Lower leg skin (tissue), 4 donors: ENCODE data around the gene NR2F1-AS1. TPM values are rescaled to one million over a fixed set of nuclear protein-coding genes. Genes with fewer than 3 reads are reported as not detected.
"Not testable (repeated sequence)": the region's sequence is repeated elsewhere in the genome, so short reads cannot be mapped to it uniquely, and the experiment has no call there.

Experiments used
- DNase-seq, 2 donors: peaks; one replicate each; pipeline ENCODE4 v3.0.0-alpha.2; 2019; ENCODE audit warnings: low spot score in 2 of 2
- H3K4me3 ChIP-seq: fragments of 200-600 bp; sonication (generic); 2 replicates; pipeline ENCODE4 v1.5.1; 2017; ENCODE audit warnings: mild to moderate bottlenecking, low read depth; ENCODE audit not compliant: poor library complexity, severe bottlenecking
- POLR2A ChIP-seq, 2 donors: fragments of 450-650 bp; IDR thresholded peaks; one replicate each; pipeline ENCODE4 v1.6.1; 2016 to 2017; ENCODE audit warnings: antibody characterized with exemption in 2 of 2, mild to moderate bottlenecking in 1 of 2, moderate library complexity in 1 of 2
- WGBS, 2 donors: methylation state at CpG; one replicate each; pipeline ENCODE4 v1.1.5; 2018; 5-methylcytosine and 5-hydroxymethylcytosine counted together
- intact Hi-C: fragments of 100-400 bp; cut with DNase I; formaldehyde crosslinking; loops from one replicate; pipeline ENCODE4 v1.15.0; 2023; ENCODE audit warnings: low total_unique reads
- total RNA-seq, 4 donors: library from RNA; depleted of rRNA; stranded (reverse); fragments of >200 nt; gene quantifications; one replicate each; pipeline ENCODE4 v1.1.0, GENCODE V29; 2016
- TF ChIP-seq, protein P1 (sequence below), 3 donors: fragments of 450-650 bp; IDR thresholded peaks; one replicate each; pipeline ENCODE4 v1.5.1; 2016; ENCODE audit warnings: antibody characterized with exemption in 3 of 3, mild to moderate bottlenecking in 3 of 3, moderate library complexity in 2 of 3

Gene NR2F1-AS1
- total RNA-seq, 4 donors from 2014 or later, result 0.30 to 1.7 (median 1.0) TPM; not detected in 1

- intact Hi-C loops, result no loop called here
- DNase-seq, result no peak
- no peak overlapping the region for H3K4me3 ChIP-seq
- no peak for TF ChIP-seq POLR2A (IDR thresholded peaks at IDR 0.05)
- TF ChIP-seq, protein P1, sequence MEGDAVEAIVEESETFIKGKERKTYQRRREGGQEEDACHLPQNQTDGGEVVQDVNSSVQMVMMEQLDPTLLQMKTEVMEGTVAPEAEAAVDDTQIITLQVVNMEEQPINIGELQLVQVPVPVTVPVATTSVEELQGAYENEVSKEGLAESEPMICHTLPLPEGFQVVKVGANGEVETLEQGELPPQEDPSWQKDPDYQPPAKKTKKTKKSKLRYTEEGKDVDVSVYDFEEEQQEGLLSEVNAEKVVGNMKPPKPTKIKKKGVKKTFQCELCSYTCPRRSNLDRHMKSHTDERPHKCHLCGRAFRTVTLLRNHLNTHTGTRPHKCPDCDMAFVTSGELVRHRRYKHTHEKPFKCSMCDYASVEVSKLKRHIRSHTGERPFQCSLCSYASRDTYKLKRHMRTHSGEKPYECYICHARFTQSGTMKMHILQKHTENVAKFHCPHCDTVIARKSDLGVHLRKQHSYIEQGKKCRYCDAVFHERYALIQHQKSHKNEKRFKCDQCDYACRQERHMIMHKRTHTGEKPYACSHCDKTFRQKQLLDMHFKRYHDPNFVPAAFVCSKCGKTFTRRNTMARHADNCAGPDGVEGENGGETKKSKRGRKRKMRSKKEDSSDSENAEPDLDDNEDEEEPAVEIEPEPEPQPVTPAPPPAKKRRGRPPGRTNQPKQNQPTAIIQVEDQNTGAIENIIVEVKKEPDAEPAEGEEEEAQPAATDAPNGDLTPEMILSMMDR (IDR thresholded peaks at IDR 0.05), result no peak
These were observed 103.2 kb downstream of the NR2F1-AS1 start for GRCh38 chr5:93477816-93478215.

- DNase-seq, result no peak
- intact Hi-C loops, result no loop called here
- TF ChIP-seq, protein P1 (IDR thresholded peaks at IDR 0.05), result no peak
- no peak for TF ChIP-seq POLR2A (IDR thresholded peaks at IDR 0.05)
- WGBS, 2 donors, result 53 to 57% methylated on average over 2 of the region's 2 CpGs
- no peak overlapping the region for H3K4me3 ChIP-seq
These were observed 104.7 kb downstream of the NR2F1-AS1 start for GRCh38 chr5:93476251-93476742.

- H3K4me3 ChIP-seq, result no peak overlapping the region
- TF ChIP-seq, protein P1 (IDR thresholded peaks at IDR 0.05), result no peak
- TF ChIP-seq POLR2A (IDR thresholded peaks at IDR 0.05), result no peak
- DNase-seq, result no peak
- WGBS, 2 donors, result 87 to 94% methylated on average over 1 of the region's 1 CpG
- intact Hi-C loops, result no loop called here
These were observed 118.1 kb downstream of the NR2F1-AS1 start for GRCh38 chr5:93462916-93463315.

DNA sequence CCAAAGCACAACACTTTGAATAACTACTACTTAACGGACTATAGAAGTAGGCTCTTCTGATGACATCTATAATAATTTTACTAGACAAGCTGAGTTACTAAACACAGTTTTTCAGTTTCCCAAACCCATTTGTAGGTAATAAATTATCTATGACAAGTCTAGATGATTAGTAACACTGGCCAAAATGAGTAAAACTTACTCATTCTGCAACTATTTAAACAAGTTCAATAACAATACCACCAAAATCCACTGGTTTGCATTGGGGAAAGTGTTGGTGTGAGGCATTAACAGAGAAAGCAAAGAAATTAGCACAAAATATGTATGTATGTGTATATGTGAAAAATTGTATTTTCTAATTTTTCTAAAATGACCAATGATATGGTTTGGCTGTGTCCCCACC, 119.3 kb downstream of the NR2F1-AS1 start:
- no peak overlapping the region for H3K4me3 ChIP-seq
- intact Hi-C loops, result no loop called here
- no peak for DNase-seq
- 66 to 70% methylated on average over 1 of the region's 1 CpG for WGBS, 2 donors
- TF ChIP-seq, protein P1 (IDR thresholded peaks at IDR 0.05), result no peak
- TF ChIP-seq POLR2A (IDR thresholded peaks at IDR 0.05), result no peak

DNA sequence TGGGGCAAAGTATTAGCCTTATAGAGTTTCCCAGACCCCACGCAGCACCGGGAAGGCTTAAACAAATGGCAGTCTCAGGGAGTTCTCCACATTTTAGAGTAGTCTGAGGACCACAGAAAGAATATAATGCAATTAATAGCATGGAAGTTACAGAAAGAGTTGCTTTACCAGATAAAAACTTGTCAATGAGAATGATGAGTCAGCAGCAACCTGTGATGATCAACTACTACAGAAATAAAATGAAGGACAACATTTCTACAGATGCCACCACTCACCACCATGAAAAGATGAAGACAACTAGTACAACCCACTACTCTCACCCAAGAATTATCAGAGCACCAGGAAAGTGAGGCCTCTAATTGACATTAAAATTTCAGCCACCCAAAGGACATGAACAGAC, 120.7 kb downstream of the NR2F1-AS1 start:
- no peak for DNase-seq
- intact Hi-C loops, result no loop called here
- TF ChIP-seq, protein P1 (IDR thresholded peaks at IDR 0.05), result no peak
- no peak for TF ChIP-seq POLR2A (IDR thresholded peaks at IDR 0.05)
- whole genome bisulfite sequencing, 2 donors, result 96 to 98% methylated on average over 2 of the region's 2 CpGs
- no peak overlapping the region for H3K4me3 ChIP-seq

- 80 to 83% methylated on average over 8 of the region's 8 CpGs for WGBS, 2 donors
- H3K4me3 ChIP-seq, DNase-seq, intact Hi-C loops: not testable (repeated sequence)
These were observed 124.2 kb downstream of the NR2F1-AS1 start for GRCh38 chr5:93456796-93457195.
